NCI-H1417 (cell line): ENCODE measurements around the gene FPR3.
A peak's percentile ranks its signal among the peaks of the same experiment; 100 is the strongest.
"Not testable (repeated sequence)": the region's sequence is repeated elsewhere in the genome, so short reads cannot be mapped to it uniquely, and the experiment has no call there.

ENCODE experiments used
- DNase-seq, 3 experiments: peaks; one replicate each; lab custom pipeline; 2025; lab: John Stamatoyannopoulos, UW

FPR3 gene

DNA sequence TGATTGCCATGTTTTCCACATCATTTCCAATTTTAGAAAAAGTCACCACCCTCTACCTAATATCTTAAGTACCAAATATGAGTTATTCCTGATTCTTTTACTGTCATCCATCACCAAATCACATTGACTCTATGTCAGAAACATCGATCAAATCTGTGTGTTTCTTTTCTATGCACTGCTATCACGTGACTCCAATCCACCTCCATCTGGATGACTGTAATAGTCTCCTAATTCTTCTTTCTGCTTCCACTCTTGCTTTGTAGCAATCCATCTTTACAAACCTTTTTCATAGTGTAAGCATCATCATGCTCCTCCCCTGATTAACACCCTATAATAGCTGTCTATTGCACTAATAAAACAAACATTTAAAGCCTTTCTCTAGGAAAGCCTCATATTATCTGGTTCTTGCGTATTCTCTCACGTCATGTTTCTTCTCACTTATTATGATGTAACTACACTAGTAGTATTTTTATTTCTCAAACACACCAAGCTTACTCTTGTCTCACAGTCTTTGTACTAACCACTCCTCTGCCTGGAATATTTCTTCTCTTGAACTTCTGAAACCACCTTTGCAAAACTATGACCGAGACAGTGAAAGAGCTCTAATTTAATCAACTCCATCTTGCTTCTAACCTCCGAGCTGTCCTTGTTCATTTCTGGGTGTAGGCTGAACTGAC lies 10.7 kb upstream of the FPR3 start:
- DNase-seq = no peak

DNA sequence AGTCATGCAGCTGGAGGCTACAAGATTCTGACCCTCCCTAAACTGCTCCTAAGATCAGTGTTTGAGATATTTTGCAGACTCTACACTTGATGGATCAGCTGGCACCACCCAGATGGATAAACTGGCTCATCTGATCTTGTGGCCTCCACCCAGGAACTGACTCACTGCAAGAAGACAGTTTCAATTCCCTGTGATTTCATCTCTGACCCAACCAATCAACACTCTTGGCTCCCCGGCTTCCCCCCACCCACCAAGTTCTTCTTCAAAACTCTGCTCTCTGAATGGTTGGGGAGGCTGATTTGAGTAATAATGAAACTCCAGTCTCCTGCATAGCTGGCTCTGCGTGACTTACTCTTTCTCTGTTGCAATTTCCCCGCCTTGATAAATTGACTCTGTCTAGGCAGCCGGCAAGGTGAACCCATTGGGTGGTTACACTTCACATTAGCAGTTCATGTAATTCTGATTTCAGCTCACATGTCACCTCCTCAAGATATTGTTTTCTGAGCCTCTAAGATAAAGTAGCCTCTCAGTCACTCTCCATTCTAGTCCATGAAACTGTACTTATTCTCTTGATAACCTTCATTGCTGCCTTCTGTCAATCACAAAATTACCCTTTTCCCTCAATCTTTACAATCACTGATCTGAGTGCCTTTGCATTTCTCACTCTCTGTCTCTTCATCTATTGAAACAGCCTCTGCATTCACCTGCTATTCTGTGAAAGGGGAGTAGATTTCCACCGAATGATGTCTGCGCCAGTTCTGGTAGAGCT lies 9.9 kb upstream of the FPR3 start:
- no peak for DNase-seq

DNA sequence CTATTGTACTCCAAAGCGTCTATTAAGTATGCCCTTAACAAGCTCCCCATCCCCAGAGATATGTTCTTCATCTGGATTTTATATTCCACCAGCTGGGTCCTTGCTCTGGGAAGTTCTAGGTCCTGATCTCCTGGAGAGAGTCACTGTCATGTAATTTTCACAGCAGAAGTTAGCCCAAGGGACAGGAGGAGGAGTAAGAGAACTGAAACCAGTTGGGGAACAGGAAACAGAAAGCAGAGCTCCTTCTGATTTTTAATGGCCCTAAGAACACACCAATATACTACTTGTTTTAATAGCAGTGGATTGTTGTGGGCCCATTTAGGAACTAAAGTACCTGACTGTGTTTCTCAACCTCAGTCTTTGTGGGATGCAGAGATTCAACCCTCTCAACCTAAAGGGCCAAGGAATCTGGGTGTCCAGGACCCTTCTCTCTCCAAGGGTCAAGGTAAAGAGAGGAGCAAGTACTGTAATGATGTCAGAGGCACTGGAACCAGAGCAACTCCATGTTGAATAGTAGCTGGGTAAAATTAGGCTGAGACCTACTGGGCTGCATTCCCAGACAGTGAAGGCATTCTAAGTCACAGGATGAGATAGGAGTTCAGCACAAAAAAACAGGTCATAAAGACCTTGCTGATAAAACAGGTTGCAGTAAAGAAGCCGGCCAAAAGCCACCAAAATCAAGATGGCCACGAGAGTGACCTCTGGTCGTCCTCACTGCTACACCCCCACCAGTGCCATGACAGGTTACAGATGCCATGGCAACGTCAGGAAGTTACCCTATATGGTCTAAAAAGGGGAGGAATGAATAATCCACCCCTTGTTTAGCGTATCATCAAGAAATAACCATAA lies 8.1 kb upstream of the FPR3 start:
- DNase-seq = no peak

DNA sequence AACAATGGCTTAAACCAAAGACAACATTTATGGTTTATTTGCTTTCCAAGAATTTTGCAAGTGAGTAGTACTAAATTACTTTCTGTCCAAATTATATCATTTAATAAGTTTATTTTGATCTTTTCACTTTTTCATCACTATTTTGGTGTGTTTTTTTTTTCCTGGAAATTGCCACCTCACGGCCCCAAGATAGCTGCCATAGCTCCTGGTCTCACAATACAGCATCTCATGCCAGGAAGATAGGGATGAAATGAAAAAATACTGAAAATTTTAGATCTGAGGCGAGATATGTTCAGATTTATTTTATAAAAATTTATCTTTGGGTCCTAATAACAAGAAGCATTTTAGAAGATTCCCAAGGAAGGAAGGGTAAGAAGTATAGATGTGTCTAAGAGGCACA lies 6.9 kb upstream of the FPR3 start:
- DNase-seq = no peak

DNA sequence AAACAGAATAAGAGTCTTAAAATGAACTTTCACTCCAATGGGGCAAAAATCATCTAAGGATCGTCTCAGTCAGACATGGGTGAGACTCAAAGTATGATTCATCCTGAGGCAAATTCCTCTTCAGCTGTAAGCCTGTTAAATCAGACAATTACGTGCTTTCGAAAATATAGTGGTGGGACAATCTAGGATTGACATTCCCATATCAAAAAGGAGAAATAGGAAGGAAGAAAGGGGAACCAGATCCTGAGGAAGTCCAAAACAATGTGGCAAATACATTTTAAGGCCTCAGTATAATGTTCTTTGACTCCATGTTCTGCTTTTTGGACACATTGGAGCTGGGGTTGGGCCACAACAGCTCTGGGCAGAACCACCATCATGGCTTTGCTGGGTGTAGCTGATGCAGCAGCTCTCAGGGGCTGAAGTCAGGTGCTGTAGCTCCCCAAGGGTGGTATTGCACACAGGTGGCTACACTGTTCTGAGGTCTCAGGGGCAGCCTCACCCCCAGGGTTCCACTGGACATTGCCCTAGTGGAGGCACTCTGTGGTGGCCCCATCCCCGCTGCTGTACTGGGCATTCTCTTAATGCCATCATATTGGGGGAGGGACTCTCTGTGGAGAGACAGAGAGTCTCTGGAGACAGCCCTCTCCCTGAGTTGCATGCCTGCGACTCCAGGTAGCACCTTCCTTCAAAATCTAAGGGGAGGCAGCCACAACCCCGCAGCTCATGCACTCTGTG lies 5.7 kb upstream of the FPR3 start:
- no peak for DNase-seq

DNA sequence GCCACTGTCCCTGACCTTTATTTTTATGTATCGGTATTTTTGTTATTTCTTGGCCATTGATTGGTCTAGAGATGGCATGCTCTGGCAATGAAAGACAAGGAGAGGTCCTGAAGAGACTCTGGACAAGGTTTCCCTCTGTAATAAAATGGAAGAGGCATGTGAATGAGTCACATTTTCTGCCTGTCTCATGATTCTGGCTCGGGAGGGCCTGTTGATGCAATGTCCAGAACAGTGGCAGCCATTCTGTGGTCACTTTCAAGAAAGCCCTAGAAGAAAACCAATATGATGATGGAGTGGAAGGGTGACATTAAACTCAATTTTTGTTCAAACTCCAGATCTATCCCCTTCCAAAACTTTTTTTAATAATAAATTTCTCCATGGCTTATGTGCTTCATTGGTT lies 2.0 kb upstream of the FPR3 start:
- DNase-seq = no peak

DNA sequence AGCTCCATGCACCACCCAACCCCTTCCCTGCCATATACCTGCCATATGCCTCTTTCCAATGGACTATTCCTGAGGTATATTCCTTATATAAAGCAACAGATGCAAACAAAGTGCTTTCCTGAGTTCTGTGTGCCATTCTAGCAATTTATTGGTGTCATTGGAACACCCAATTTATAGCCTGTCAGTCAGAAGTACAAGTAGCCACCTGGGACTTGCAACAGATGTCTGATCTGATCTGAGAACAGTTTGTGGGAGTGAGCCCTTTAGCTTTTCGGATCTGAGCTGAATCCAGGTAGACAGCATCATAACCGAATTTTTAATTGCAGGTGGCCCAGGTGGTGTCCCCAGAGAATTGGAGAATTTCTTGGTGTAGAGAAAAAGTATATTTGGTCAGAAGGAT lies 963 bp upstream of the FPR3 start:
- no peak for DNase-seq

DNA sequence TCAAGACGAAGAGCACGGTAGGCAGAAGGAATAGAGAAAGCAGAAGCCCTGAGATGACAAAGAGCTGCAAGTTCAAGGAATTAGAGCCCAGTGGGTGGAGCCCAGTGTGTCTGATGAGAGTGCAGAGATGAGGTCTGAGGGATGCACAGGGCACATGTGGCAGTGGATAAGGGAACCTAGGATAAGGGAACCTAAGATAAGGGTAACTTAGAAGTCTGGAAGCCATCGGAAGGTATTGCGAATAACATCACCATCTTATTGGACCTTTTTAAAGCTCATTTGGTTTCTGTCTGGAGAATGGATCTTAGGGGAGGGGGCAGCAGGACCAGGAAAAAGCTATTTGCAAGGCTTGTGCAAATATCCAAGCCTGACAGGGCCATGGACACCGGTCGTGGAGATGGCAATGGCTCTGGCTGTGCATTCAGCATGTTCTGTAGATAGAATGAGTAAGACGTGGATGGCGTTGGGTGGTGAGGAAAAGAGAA lies 1.3 kb downstream of the FPR3 start:
- DNase-seq = no peak

DNA sequence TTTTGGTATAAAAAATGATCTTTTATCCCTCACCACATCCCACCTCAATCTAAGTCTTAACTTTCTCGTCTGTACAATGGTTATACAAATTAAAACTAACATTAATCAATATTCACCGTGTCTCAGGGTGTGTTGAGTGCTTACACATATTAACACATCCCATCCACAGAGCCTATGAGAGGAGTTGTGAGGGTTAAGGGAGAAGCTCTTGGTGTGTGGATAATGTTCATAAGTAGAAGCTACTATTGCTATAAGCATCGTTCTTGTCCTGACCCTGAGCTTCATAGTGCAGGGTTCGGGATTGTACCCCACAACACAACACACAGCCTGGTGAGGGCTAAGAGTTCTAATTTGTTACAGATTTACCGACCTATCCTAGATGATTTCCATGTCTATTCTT lies 2.5 kb downstream of the FPR3 start:
- no peak for DNase-seq

DNA sequence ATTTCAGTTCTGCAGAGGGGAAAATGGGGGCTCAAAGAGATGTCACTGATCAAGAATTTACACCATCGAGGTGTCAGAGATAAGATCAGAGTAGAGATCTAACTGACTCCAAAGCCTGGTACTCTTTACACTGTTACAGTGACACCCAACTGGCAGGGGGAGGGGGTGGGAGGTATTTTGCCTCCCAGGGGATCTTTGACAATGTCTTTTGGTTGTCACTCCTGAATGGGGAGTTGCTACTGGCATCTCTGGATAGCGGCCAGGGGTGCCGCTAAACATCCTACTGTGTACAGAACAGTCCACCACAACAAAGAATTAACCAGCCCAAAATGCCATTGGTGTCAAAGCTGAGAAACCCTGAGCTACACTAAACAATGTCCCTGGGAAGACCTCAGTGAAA lies 3.1 kb downstream of the FPR3 start:
- no peak for DNase-seq

DNA sequence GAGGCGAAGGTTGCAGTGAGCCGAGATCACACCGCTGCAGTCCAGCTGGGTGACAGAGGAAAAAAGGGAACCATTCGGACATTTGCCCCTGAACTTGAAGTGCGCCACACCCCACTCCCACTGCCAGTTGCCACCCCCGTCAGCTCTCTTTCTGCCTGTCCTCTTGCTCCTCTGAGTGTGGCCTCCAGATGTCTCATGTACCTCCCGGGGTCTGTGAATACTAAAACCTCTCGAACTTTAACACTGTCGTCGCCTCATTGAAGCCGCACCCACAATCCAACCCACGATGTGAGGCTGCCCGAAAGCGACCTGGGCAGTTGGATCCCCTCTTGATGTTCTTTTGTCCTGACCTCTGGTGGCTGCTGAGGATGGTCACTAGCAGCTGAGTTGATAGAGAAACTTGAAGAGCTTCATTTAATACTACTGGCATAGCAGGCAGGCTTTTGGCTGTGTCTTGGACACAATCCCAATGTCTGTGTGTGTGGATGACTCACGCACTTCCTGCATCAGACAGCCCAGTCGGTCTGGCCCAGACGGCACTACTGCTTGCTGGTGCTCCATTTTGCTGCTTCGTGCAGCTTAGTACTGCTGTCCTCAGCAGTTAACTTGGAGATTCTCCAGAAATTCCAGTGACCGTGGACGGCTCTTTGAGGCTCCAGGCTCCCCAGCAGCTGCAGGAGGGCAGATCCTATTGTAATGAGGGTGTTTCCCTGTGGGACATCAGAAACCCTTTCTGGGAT lies 4.2 kb downstream of the FPR3 start:
- DNase-seq = peak in 1 of 3 experiments; percentile 3

DNA sequence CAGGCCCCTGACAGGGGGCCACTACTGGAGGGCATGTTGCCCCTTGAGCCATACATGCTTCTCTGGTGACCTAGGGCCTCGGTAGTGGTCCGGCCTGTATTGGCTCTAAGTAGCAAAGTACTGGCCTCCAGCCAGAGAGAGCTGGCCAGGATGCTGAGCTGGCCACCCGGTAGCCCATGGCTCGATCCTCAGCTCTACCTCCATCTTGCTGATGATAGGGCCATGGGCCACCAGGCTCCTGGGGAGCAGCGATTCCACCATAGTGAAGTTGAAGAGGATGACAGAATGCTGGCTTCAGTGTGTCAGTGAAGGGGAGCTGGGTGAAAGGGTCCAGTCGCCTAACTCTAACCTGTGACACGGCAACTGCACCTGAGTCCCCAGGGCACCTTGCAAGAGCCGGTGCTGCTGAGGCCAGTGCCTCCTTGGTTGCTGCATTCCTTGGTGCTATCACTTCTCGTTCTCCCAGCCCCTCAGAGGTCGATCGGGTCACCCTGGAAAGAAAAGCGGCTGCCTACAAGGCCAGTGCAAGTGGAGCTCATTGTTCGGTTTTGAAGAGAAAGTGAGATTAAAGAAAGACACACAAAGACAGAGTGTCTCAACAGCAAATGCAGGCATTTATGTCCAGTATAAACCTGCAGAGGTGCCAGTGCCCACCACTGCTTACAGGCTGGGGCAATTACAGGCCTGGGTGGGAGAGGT lies 5.0 kb downstream of the FPR3 start:
- no peak for DNase-seq

DNA sequence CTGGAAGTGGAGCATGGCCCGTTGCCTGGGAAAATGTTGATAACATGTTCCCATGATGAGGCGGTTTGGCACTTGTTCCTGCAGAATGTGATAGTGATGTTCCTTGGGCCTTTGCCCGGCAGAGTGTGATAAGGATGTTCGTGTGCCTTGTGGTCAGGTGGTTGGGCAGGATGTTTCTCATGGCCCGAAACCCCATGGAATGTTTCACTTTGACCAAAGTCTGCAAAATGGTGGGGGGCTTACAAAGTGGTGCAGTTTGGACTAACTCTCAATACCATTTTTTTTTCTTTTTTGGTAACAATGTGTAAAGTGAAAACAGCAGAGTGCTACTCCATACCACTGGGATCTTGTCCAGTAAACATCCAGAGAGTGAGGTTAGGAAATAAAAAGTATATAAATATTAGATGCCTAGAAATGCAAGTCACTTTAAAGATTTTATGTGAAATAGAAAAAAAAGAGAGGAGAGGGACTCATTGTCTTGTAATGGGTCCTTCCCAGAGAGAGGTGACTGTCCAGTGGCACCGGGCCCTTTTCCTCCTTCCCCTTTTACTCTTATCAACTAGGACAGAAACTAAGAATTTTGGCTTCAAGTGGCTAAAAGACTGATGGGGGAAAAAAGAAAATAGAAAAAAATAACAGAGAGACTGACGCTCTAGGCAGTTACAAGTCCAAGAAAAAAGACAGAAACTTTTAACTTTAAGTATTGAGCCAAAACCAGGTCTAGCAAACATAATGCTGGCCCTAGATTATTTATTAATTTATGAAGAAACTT lies 5.7 kb downstream of the FPR3 start:
- DNase-seq = no peak

DNA sequence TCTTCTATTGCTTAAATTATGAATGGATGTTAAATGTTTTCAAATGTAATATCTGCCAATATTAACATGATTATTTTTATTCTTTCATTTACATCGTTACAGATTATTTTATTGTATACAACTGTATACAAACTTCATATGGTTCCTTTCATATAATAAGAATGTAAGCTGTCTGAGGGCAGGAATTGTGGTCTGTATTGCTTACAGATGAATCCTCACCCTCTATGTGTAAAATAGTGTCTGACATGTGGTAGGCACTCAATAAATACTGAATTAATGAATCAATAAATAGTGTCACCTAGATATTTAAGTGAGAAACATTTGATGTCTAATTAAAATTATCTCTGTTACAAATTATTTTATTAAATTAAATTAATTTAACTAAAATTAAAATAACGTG lies 7.8 kb downstream of the FPR3 start:
- no peak for DNase-seq

DNA sequence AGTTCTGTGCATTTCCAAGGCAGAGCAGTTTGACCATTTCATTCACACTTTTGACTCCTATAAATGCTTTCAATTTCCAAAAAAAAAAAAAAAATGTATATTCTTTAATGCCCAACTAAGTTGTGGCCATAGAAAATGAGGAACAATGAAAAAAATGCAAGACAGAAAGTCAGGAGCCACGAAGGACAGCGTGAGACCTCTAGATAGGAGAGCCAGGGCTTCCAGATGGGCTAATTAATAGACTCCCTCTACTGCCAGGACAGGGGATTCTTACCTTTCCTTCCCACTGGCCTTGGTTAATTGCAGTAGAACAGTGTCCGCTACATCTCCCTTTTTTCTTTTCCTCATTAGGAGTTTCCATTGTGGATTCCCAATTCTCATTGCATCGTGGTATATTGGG lies 8.6 kb downstream of the FPR3 start:
- DNase-seq = no peak

DNA sequence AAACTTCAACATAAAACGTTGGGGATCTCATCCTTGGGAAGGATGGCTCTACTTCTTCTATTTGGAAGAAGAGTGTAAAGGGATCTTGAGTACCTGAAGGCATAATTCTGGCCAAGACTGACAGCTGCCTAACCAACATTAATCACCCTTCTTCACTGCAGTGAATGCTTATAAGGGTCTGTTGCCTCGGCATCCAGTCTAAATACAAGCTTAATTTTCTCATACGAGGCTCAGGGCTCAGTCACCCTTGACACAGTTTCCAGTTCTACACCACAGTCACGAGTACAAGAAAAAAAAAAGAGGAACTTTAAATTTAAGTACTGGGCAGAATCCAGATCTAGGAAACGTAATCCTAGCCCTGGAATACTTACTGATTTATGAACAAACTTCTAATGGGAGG lies 9.0 kb downstream of the FPR3 start:
- no peak for DNase-seq

DNA sequence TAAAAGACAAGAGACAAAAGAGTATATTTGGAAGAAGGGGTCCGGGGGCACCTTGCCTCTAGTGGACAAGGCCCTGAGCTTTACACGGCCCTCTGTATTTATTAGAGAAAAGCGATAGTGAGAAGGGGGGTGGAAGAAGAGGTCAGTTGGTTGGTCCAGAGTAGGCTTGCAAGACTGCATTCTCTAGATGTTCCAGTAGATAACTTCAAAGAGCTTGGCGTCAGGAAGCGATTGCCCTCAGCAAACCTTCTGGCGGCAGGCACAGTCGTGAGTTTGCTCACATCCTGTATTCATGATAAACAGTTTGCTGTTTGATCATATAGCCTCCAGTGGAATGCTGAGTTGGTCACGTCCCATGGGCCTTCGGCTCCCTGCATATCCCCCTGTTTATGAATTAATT lies 9.8 kb downstream of the FPR3 start:
- not testable (repeated sequence) for DNase-seq

DNA sequence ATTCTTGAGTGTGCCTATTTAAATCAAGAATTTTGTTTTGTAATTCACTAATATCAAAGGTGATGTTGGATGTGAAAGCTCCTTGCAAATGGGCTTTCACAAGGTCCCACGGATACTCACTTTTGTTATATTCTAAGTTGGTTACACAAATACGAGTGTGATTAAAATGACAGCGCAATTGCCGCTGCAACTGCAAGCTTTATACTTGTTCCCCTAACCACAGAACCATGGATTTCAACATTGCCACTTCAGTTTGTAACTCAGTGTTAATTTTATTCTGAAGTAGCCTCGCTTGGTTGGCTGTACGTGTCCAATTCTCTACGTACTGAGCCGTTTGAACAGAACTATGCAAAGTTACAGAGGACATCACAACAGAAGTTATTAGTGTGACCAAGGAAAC lies 10.4 kb downstream of the FPR3 start:
- not testable (repeated sequence) for DNase-seq

DNA sequence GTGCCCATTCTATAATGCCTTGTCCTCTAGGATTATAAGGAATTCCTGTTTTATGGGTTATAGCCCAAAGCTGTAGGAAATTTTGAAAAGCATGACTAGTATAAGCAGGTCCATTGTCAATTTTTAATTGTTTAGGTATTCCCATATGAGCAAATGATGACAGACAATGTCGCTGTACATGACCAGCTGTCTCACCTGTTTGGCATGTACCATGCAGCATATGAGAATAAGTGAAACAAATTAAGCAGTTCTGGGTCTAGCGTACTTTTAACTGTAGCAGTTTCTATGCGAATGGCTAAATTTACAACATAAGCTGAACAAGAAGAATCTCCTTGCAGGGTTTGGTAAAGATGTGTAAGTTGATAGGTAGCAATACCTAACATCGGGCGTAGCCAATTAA lies 11.6 kb downstream of the FPR3 start:
- DNase-seq = not testable (repeated sequence)

DNA sequence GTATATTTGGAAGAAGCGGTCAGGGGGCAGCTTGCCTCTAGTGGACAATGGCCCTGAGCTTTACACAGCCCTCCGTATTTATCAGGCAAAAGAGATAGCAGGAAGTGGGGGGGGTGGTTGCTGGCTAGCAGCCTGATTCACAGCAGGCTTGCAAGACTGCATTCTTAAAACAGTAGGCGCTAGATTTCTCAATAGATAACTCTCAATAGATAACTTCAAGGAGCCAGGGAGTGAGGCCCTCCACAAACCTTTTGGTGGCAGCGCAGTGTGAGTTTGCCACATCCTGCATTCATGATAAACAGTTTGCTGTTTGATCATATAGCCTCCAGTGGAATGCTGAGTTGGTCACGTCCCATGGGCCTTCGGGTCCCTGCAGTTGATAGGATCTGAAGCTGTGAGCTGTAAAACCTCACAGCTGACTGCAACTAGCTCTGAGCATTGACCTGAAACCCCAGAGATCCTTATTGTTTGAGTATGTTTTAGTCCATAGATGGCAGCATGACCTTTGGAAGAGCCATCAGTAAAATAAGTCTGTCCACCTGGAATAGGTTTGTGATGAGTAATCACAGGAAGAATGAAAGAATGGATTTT lies 12.2 kb downstream of the FPR3 start:
- DNase-seq = no peak
